ENCODE data around the gene REX1BD. TPM values are rescaled to one million over a fixed set of nuclear protein-coding genes. Genes with fewer than 3 reads are reported as not detected.
A peak's percentile ranks its signal among the peaks of the same experiment; 100 is the strongest.

The REX1BD gene
- total RNA-seq, 1 donor from 2014 or later: 47.4 TPM

DNA sequence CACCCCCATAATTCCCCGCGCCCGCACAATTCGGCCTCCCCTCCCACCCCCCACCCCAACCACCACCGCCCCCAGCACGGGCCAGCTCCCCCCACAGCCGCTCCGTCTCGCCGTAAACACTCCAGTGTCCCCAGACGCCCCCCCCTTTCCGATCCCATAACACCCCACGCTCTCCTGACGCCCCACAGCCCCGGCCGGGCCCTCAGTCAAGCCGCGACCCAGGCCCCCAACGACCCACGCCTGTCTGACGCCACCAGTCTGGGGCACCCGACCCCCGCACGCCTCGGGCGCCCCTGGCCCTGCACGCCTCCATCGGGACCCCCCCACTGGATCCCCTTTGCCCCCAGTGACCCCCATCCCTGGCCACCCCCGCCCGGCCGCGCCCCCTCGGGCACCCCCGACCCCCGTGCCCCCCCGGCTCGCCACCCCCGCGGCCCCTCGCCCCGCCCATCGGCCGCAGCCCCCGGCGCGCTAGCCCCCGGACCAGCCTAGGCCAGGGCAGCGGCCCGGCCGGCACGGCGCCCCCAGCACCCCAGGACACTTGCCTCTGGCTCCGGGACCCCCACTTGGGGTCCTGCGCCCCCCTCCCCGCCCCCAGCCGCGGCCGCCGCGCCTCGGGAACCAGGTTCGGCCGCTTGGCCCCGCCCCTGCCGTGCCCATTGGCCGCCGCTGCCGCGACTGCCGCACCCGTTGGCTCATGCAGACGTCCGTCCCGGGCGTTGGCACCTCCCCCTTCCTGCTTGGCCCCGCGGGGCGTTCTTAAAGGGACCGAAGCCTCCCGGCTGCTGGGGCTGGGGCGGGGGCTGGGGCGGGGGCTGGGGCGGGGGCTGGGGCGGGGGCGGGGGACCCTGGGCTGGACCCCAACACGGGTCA lies 45.4 kb upstream of the REX1BD start, which contains the start of gene FKBP8:
Gene FKBP8 (minus strand): TSS at position 633 of the 873 bp plus-strand sequence. CDS start 1,603 bp downstream, outside the sequence.
- TF ChIP-seq, protein P1, sequence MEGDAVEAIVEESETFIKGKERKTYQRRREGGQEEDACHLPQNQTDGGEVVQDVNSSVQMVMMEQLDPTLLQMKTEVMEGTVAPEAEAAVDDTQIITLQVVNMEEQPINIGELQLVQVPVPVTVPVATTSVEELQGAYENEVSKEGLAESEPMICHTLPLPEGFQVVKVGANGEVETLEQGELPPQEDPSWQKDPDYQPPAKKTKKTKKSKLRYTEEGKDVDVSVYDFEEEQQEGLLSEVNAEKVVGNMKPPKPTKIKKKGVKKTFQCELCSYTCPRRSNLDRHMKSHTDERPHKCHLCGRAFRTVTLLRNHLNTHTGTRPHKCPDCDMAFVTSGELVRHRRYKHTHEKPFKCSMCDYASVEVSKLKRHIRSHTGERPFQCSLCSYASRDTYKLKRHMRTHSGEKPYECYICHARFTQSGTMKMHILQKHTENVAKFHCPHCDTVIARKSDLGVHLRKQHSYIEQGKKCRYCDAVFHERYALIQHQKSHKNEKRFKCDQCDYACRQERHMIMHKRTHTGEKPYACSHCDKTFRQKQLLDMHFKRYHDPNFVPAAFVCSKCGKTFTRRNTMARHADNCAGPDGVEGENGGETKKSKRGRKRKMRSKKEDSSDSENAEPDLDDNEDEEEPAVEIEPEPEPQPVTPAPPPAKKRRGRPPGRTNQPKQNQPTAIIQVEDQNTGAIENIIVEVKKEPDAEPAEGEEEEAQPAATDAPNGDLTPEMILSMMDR (IDR thresholded peaks at IDR 0.05; ENCODE audit: insufficient read depth, low read depth, low read length): no peak
- no peak for TF ChIP-seq EZH2 (IDR thresholded peaks at IDR 0.05; ENCODE audit: insufficient read depth, low read length)
- H4K20me1 ChIP-seq (ENCODE audit: insufficient read depth, low read length): peaks cover 9% of the 10 kb centered on the region
- H3K27ac Mint-ChIP-seq (ENCODE audit: unreplicated experiment): peak within 1 kb of the TSS; percentile 86
- peaks cover 3% of the 10 kb centered on the region for H3K36me3 Mint-ChIP-seq (ENCODE audit: low read depth, unreplicated experiment)
- H3K4me3 Mint-ChIP-seq (ENCODE audit: unreplicated experiment): peak within 1 kb of the TSS; percentile 89
- H3K4me2 ChIP-seq (ENCODE audit: low read length): peak within 1 kb of the TSS; percentile 90
- peaks cover 14% of the 10 kb centered on the region for H3K4me1 ChIP-seq (ENCODE audit: insufficient read depth, low read length)
- FAIRE-seq (no peak), DNase-seq (ENCODE audit: low read depth) (peak; percentile 66)
- no peaks in the 10 kb centered on the region for H3K27me3 ChIP-seq (ENCODE audit: insufficient read depth, low read length)
- peak within 1 kb of the TSS; percentile 86 for H2AFZ ChIP-seq (ENCODE audit: low read depth, low read length)
- H3K9ac ChIP-seq (ENCODE audit: low read length): peak within 1 kb of the TSS; percentile 77
- H3K27ac ChIP-seq (ENCODE audit: low read depth, low read length): peak within 1 kb of the TSS; percentile 33
- peaks cover 16% of the 10 kb centered on the region for H3K79me2 ChIP-seq (ENCODE audit: insufficient read depth, low read length)
- H3K27me3 Mint-ChIP-seq (ENCODE audit: low read depth, unreplicated experiment): no peaks in the 10 kb centered on the region
- H3K9me3 Mint-ChIP-seq (ENCODE audit: unreplicated experiment): no peaks in the 10 kb centered on the region
- H3K9me3 ChIP-seq (ENCODE audit: insufficient read depth, low read depth, low read length): no peaks in the 10 kb centered on the region
- H3K36me3 ChIP-seq (ENCODE audit: insufficient read depth, low read length): peaks cover 9% of the 10 kb centered on the region
- no peaks in the 10 kb centered on the region for H3K4me1 Mint-ChIP-seq (ENCODE audit: low read depth, unreplicated experiment)
- H3K4me3 ChIP-seq (ENCODE audit: insufficient read depth, low read depth, low read length): peak within 1 kb of the TSS; percentile 63

DNA sequence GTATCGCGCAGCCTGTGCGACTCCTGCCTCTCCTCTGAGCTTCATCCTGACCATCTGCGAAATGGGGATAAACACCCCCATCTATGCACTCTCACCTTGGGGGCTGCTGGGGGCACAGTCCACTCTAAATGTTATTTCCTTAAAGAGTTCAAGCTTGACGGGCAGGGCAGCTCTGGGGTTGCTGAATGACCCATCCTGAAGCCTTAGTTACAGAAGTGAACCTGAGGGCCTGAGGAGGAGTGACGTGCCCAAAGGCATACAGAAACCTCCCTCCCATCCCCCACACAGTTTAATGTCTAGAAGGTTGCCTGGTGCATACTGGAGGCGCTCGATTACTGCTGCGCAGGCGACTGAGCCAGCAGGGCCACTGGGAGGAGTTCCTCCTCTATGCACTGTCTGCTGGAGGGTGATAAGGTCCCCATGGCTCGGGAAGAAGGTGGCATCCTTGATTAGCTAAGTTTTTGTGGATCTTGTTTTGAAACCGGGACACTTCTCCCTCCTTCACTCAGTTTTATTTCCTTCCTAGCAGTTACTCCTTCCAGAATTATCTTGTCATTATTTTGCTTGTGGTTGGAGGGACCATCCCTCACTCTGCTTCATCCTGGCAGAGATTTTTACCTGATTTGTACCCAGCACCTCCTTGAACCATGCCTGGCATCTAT lies 44.7 kb upstream of the REX1BD start:
- peaks cover 3% of the 10 kb centered on the region for H3K36me3 Mint-ChIP-seq (ENCODE audit: low read depth, unreplicated experiment)
- H3K4me1 ChIP-seq (ENCODE audit: insufficient read depth, low read length): peaks cover 14% of the 10 kb centered on the region
- H3K27me3 ChIP-seq (ENCODE audit: insufficient read depth, low read length): no peaks in the 10 kb centered on the region
- H3K9me3 ChIP-seq (ENCODE audit: insufficient read depth, low read depth, low read length): no peaks in the 10 kb centered on the region
- H3K9me3 Mint-ChIP-seq (ENCODE audit: unreplicated experiment): peaks cover 1% of the 10 kb centered on the region
- no peak overlapping the region for H3K27ac ChIP-seq (ENCODE audit: low read depth, low read length)
- H3K4me1 Mint-ChIP-seq (ENCODE audit: low read depth, unreplicated experiment): no peaks in the 10 kb centered on the region
- H2AFZ ChIP-seq (ENCODE audit: low read depth, low read length): peak overlapping the region; percentile 86
- H3K4me3 ChIP-seq (ENCODE audit: insufficient read depth, low read depth, low read length): peak overlapping the region; percentile 61
- H4K20me1 ChIP-seq (ENCODE audit: insufficient read depth, low read length): peaks cover 9% of the 10 kb centered on the region
- H3K27ac Mint-ChIP-seq (ENCODE audit: unreplicated experiment): peak overlapping the region; percentile 86
- FAIRE-seq: no peak
- H3K79me2 ChIP-seq (ENCODE audit: insufficient read depth, low read length): peaks cover 16% of the 10 kb centered on the region
- peak overlapping the region; percentile 85 for H3K4me3 Mint-ChIP-seq (ENCODE audit: unreplicated experiment)
- H3K9ac ChIP-seq (ENCODE audit: low read length): no peak overlapping the region
- H3K36me3 ChIP-seq (ENCODE audit: insufficient read depth, low read length): peaks cover 9% of the 10 kb centered on the region
- TF ChIP-seq, protein P1 (IDR thresholded peaks at IDR 0.05; ENCODE audit: insufficient read depth, low read depth, low read length): no peak
- H3K4me2 ChIP-seq (ENCODE audit: low read length): peak overlapping the region; percentile 88
- no peaks in the 10 kb centered on the region for H3K27me3 Mint-ChIP-seq (ENCODE audit: low read depth, unreplicated experiment)
- peak; percentile 27 for DNase-seq (ENCODE audit: low read depth)

All from astrocyte (in vitro differentiated cells and primary cell).